K562 (cell line): ENCODE data around the gene RAPGEFL1.

Source experiments
- CREBBP ChIP-seq: IDR thresholded peaks from one replicate; pipeline ENCODE4 v1.6.1; 2012; ENCODE audit warnings: low read depth, mild to moderate bottlenecking, control low read depth, inconsistent platforms, low read length
- EZH2 ChIP-seq: IDR thresholded peaks from 2 replicates; pipeline ENCODE4 v1.6.1; 2012; ENCODE audit warnings: low read depth, mild to moderate bottlenecking, inconsistent platforms, low read length, borderline replicate concordance
- GABPB1 ChIP-seq: sonication (generic); formaldehyde crosslinking; IDR thresholded peaks from 2 replicates; pipeline ENCODE4 v1.8.0; 2022; ENCODE audit warnings: mild to moderate bottlenecking, missing genetic modification reagents
- NFIC ChIP-seq: fragments of 450-650 bp; IDR thresholded peaks from 2 replicates; pipeline ENCODE4 v1.6.1; 2017; ENCODE audit warnings: mild to moderate bottlenecking, inconsistent platforms
- PTRF ChIP-seq: fragments of 450-650 bp; IDR thresholded peaks from 2 replicates; pipeline ENCODE4 v1.6.1; 2016; ENCODE audit warnings: mild to moderate bottlenecking, missing genetic modification characterization, missing compliant biosample characterization
- RBBP5 ChIP-seq: fragments of 200-600 bp; sonication (generic); IDR thresholded peaks from 2 replicates; pipeline ENCODE4 v1.6.1; 2012; ENCODE audit warnings: borderline replicate concordance, mild to moderate bottlenecking, low read length, control low read depth, inconsistent platforms; ENCODE audit not compliant: insufficient read depth, poor library complexity, severe bottlenecking
- TAF15 ChIP-seq: fragments of 200-400 bp; formaldehyde crosslinking; IDR thresholded peaks from 2 replicates; pipeline ENCODE4 v1.6.1; 2017; ENCODE audit warnings: mild to moderate bottlenecking, low read depth, low read length, moderate library complexity
- TEAD1 ChIP-seq, 2 experiments: fragments of 450-650 bp in 1 of 2; sonication (generic) in 1 of 2; formaldehyde crosslinking; IDR thresholded peaks; 2 replicates each; pipeline versions ENCODE4 v1.4.0 to v1.8.0; 2020 to 2022; ENCODE audit warnings: mild to moderate bottlenecking in 2 of 2, missing genetic modification reagents in 1 of 2
- TF ChIP-seq, protein P1 (sequence below): fragments of 250-450 bp; sonication (Bioruptor Pico); IDR thresholded peaks from 2 replicates; pipeline ENCODE4 v1.4.0; 2020; ENCODE audit warnings: mild to moderate bottlenecking, moderate library complexity

DNA sequence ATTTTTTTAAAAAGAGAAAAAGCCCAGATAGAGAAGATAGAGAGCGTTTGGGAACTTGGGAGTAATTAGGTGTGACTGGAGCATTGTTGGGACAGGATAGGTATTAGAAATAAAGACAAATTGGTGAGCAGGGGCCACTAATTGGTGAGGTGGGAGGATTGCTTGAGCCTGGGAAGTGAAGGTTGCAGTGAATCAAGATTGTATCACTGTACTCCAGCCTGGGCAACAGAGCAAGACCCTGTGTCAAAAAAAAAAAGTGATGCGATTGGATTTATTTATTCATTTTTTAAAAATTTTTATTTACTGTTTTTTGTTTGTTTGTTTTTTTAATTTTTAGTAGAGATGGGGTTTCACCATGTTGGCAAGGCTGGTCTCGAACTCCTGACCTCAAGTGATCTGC is 31.8 kb upstream of the RAPGEFL1 start:
- TF ChIP-seq GABPB1 (CRISPR knock-in tag) (no peak), CREBBP (no peak), EZH2 (no peak), PTRF (tag) (no peak), TEAD1 (CRISPR knock-in tag; IDR thresholded peaks at IDR 0.05) (no peak), TAF15 (no peak), RBBP5 (no peak), NFIC (no peak)
- TF ChIP-seq, protein P1, sequence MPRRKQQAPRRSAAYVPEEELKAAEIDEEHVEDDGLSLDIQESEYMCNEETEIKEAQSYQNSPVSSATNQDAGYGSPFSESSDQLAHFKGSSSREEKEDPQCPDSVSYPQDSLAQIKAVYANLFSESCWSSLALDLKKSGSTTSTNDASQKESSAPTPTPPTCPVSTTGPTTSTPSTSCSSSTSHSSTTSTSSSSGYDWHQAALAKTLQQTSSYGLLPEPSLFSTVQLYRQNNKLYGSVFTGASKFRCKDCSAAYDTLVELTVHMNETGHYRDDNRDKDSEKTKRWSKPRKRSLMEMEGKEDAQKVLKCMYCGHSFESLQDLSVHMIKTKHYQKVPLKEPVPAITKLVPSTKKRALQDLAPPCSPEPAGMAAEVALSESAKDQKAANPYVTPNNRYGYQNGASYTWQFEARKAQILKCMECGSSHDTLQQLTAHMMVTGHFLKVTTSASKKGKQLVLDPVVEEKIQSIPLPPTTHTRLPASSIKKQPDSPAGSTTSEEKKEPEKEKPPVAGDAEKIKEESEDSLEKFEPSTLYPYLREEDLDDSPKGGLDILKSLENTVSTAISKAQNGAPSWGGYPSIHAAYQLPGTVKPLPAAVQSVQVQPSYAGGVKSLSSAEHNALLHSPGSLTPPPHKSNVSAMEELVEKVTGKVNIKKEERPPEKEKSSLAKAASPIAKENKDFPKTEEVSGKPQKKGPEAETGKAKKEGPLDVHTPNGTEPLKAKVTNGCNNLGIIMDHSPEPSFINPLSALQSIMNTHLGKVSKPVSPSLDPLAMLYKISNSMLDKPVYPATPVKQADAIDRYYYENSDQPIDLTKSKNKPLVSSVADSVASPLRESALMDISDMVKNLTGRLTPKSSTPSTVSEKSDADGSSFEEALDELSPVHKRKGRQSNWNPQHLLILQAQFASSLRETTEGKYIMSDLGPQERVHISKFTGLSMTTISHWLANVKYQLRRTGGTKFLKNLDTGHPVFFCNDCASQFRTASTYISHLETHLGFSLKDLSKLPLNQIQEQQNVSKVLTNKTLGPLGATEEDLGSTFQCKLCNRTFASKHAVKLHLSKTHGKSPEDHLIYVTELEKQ (CRISPR knock-in tag) = no peak
